K562 (cell line): ENCODE results near the gene MOXD1. TPM values are rescaled to one million over a fixed set of nuclear protein-coding genes. Genes with fewer than 3 reads are reported as not detected.

ENCODE experiments used
- ATAC-seq: fragments of 200-7000 bp; cut with Tn5 transposase; 3 replicates; pipeline ENCODE4 v1.9.1; 2020; ENCODE audit warnings: moderate library complexity
- BruUV-seq: library from RNA; stranded (reverse); fragments of 400-500 nt; replicated peaks from 2 replicates; lab custom pipeline; 2021; lab: Mats Ljungman, UMichigan
- CTCF ChIA-PET: fragments of 300-600 bp; formaldehyde crosslinking; extraction: SDS; loops from one replicate; lab custom pipeline; 2021; ENCODE audit warnings: low intra/inter-chr PET ratio; lab: Yijun Ruan, JAX
- POLR2A ChIA-PET: fragments of 300-600, 350-650 bp; sonication (Branson Sonifier 250); formaldehyde crosslinking; extraction: SDS; loops from one replicate; lab custom pipeline; 2021; ENCODE audit warnings: antibody characterized with exemption, inconsistent platforms; lab: Yijun Ruan, JAX
- DNase-seq, 4 experiments: peaks; one replicate each; pipeline versions ENCODE4 v3.0.0 to v3.0.0-alpha.2; 2011 to 2018; ENCODE audit warnings: low spot score in 3 of 4, mixed read lengths in 3 of 4; ENCODE audit errors: extremely low read depth in 1 of 4
- FAIRE-seq: peaks from 2 replicates; lab custom pipeline; 2011; peaks lifted over from hg19 to GRCh38; lab: Jason Lieb, UNC
- H2AFZ ChIP-seq: 2 replicates; pipeline ENCODE4 v1.6.0; 2011; ENCODE audit warnings: low read depth, low read length, control low read depth, inconsistent platforms
- H3K27ac ChIP-seq: fragments of 200-600 bp; 3 replicates; pipeline ENCODE4 v1.8.0; 2011; ENCODE audit warnings: low read depth, mild to moderate bottlenecking, control low read depth, inconsistent platforms, low read length, moderate library complexity, mixed read lengths; ENCODE audit errors: extremely low read depth
- H3K27me3 ChIP-seq, 2 experiments: fragments of 300-600 bp in 1 of 2; 2 replicates in 1 of 2; 3 replicates in 1 of 2; pipeline versions ENCODE4 v1.6.0 to v1.8.0; 2011; ENCODE audit warnings: inconsistent platforms in 2 of 2, low read length in 2 of 2, mild to moderate bottlenecking in 1 of 2, mixed read lengths in 1 of 2, moderate library complexity in 1 of 2; ENCODE audit not compliant: control insufficient read depth in 2 of 2, insufficient read depth in 2 of 2
- H3K36me3 ChIP-seq: fragments of 300-600 bp; 3 replicates; pipeline ENCODE4 v1.8.0; 2011; ENCODE audit warnings: mild to moderate bottlenecking, low read length, inconsistent platforms; ENCODE audit not compliant: control insufficient read depth, insufficient read depth
- H3K4me1 ChIP-seq, 2 experiments: fragments of 200-600 bp in 1 of 2; replicated peaks in 1 of 2; 2 replicates in 1 of 2; 3 replicates in 1 of 2; pipeline versions ENCODE4 v1.5.1 to v1.8.0; 2011; ENCODE audit warnings: inconsistent platforms in 2 of 2, low read length in 2 of 2, mild to moderate bottlenecking in 1 of 2, mixed read lengths in 1 of 2, moderate library complexity in 1 of 2; ENCODE audit not compliant: control insufficient read depth in 2 of 2, insufficient read depth in 2 of 2
- H3K4me2 ChIP-seq: 2 replicates; pipeline ENCODE4 v1.6.1; 2011; ENCODE audit warnings: low read length, control low read depth, inconsistent platforms, mixed read lengths; ENCODE audit not compliant: insufficient read depth
- H3K4me3 ChIP-seq: fragments of 200-600 bp; sonication (generic), shearing (Covaris generic); 2 replicates; pipeline ENCODE4 v1.5.1; 2016; ENCODE audit warnings: control low read depth, inconsistent platforms
- H3K79me2 ChIP-seq: fragments of 200-600 bp; 3 replicates; pipeline ENCODE4 v1.8.0; 2011; ENCODE audit warnings: low read length, inconsistent platforms; ENCODE audit not compliant: control insufficient read depth, insufficient read depth
- H3K9ac ChIP-seq, 2 experiments: 2 replicates each; pipeline versions ENCODE4 v1.6.0 to v1.6.1; 2011; ENCODE audit warnings: low read depth in 2 of 2, low read length in 2 of 2, control low read depth in 1 of 2, inconsistent platforms in 1 of 2, mild to moderate bottlenecking in 1 of 2, mixed read lengths in 1 of 2; ENCODE audit not compliant: insufficient read depth in 1 of 2
- H3K9me1 ChIP-seq: one replicate; pipeline ENCODE4 v1.6.0; 2011; ENCODE audit warnings: inconsistent platforms, mild to moderate bottlenecking, low read length, moderate library complexity; ENCODE audit not compliant: control insufficient read depth, insufficient read depth
- H3K9me3 ChIP-seq: replicated peaks from 2 replicates; pipeline ENCODE4 v1.5.1; 2011; ENCODE audit warnings: low read depth, low read length, inconsistent platforms; ENCODE audit not compliant: control insufficient read depth, insufficient read depth
- H4K20me1 ChIP-seq: replicated peaks from 2 replicates; pipeline ENCODE4 v1.6.1; 2011; ENCODE audit warnings: low read length, inconsistent platforms, mixed read lengths; ENCODE audit not compliant: control insufficient read depth, insufficient read depth
- ADNP ChIP-seq: fragments of 200-800 bp; sonication (Bioruptor generic); IDR thresholded peaks from 2 replicates; pipeline ENCODE4 v1.6.1; 2016; ENCODE audit warnings: missing genetic modification characterization, missing compliant biosample characterization
- ASH1L ChIP-seq: fragments of 450-650 bp; IDR thresholded peaks from 2 replicates; pipeline ENCODE4 v1.6.1; 2018; ENCODE audit warnings: borderline replicate concordance, mild to moderate bottlenecking, low read depth; ENCODE audit not compliant: partially characterized antibody
- BCOR ChIP-seq: fragments of 450-650 bp; IDR thresholded peaks from 2 replicates; pipeline ENCODE4 v1.6.1; 2016
- EHMT2 ChIP-seq: fragments of 450-650 bp; IDR thresholded peaks from 2 replicates; pipeline ENCODE4 v1.6.1; 2018; ENCODE audit warnings: antibody characterized with exemption
- IRF1 ChIP-seq: sonication (generic); formaldehyde crosslinking; IDR thresholded peaks from 2 replicates; pipeline ENCODE4 v1.8.0; 2022; ENCODE audit warnings: missing genetic modification reagents, mild to moderate bottlenecking, borderline replicate concordance
- KLF16 ChIP-seq: IDR thresholded peaks from 2 replicates; pipeline ENCODE4 v1.6.1; 2016; ENCODE audit warnings: antibody characterized with exemption
- MAZ ChIP-seq, 2 experiments: fragments of 450-650 bp in 1 of 2; sonication (generic) in 1 of 2; formaldehyde crosslinking; IDR thresholded peaks in 1 of 2; conservative IDR thresholded peaks in 1 of 2; 2 replicates each; pipeline versions ENCODE4 v1.4.0 to v1.5.0; 2020; ENCODE audit warnings: mild to moderate bottlenecking in 1 of 2, missing genetic modification reagents in 1 of 2
- NKRF ChIP-seq: fragments of 450-650 bp; IDR thresholded peaks from 2 replicates; pipeline ENCODE4 v1.6.1; 2016; ENCODE audit warnings: borderline replicate concordance
- POLR3G ChIP-seq: IDR thresholded peaks from 2 replicates; pipeline ENCODE4 v1.6.1; 2011; ENCODE audit not compliant: insufficient read length, insufficient replicate concordance; ENCODE audit errors: extremely low read depth
- U2AF1 ChIP-seq: fragments of 200-400 bp; formaldehyde crosslinking; optimal IDR thresholded peaks from 2 replicates; pipeline ENCODE3; 2017; ENCODE audit warnings: mild to moderate bottlenecking, low read depth, low read length, moderate library complexity
- WHSC1 ChIP-seq: IDR thresholded peaks from one replicate; pipeline ENCODE4 v1.6.1; 2012; ENCODE audit warnings: low read length, control low read depth, inconsistent platforms
- ZNF449 ChIP-seq: fragments of 250-450 bp; sonication (Bioruptor Pico); IDR thresholded peaks from 2 replicates; pipeline ENCODE4 v1.8.0; 2022; ENCODE audit warnings: moderate library complexity, mild to moderate bottlenecking, inconsistent platforms
- WGBS: fragments of 100-300 bp; shearing (Covaris generic); methylation state at CpG from one replicate; pipeline ENCODE4 v1.1.6; 2016; ENCODE audit warnings: low coverage, mixed read lengths; ENCODE audit not compliant: insufficient coverage; ENCODE audit errors: missing lambda C conversion rate; 5-methylcytosine and 5-hydroxymethylcytosine counted together
- in situ Hi-C: fragments of 300-500 bp; cut with MboI; formaldehyde crosslinking; loops from 4 replicates; pipeline ENCODE4 v1.15.0; 2018; ENCODE audit warnings: inconsistent platforms, mixed read lengths
- intact Hi-C: fragments of 100-400 bp; cut with micrococcal nuclease; formaldehyde crosslinking; loops from 2 replicates; pipeline ENCODE4 v1.14.2; 2022
- polyA plus RNA-seq, 8 experiments: library from polyadenylated mRNA; depleted of rRNA in 4 of 8; stranded (reverse) in 5 of 8; unstranded in 3 of 8; fragments of >200 nt; fragmentation: Nextera tagmentation in 2 of 8; fragmentation: Illumina TruSeq in 1 of 8; extraction: Ambion mirVana in 2 of 8; extraction: Trizol in 1 of 8; gene quantifications; 2 replicates each; pipeline versions ENCODE4 v1.2.1 to v1.2.3, GENCODE V29; 2011 to 2014; ENCODE audit warnings: inconsistent platforms in 1 of 8, missing spikeins in 1 of 8
- total RNA-seq, 7 experiments: library from RNA; depleted of rRNA in 6 of 7; stranded (reverse); fragments of >200 nt in 6 of 7; fragmentation: Illumina TruSeq in 2 of 7; extraction: Trizol in 2 of 7; gene quantifications; 2 replicates each; pipeline versions ENCODE4 v1.2.1 to v1.2.3, GENCODE V29; 2011 to 2021; ENCODE audit warnings: low replicate concordance in 1 of 7
- TF ChIP-seq, protein P1 (sequence below): fragments of 450-650 bp; formaldehyde crosslinking; IDR thresholded peaks from 2 replicates; pipeline ENCODE4 v1.4.0; 2020; ENCODE audit warnings: mild to moderate bottlenecking, mixed read lengths

Gene MOXD1
- total and polyA plus RNA-seq, 9 of the 15 experiments (the other 6 are each of a cell fraction or from before 2014, with no cell fraction given): not detected

GRCh38 chr6:132253211-132253610 lies 148.1 kb downstream of the MOXD1 start:
- H3K9me3 ChIP-seq: no peaks in the 10 kb centered on the region
- WGBS: 0% methylated on average over 2 of the region's 2 CpGs
- H3K4me1 ChIP-seq: no peaks in the 10 kb centered on the region
- H3K79me2 ChIP-seq: no peaks in the 10 kb centered on the region
- in situ Hi-C loops: no loop called here
- CTCF ChIA-PET: no interaction called here
- no peak overlapping the region for H2AFZ ChIP-seq
- no peak overlapping the region for H3K4me2 ChIP-seq
- ATAC-seq: no peak
- no TSS peak for BruUV-seq
- POLR2A ChIA-PET: no interaction called here
- H3K9ac ChIP-seq: no peak overlapping the region
- H3K9me1 ChIP-seq: no peaks in the 10 kb centered on the region
- intact Hi-C loops: no loop called here
- no peaks in the 10 kb centered on the region for H3K36me3 ChIP-seq
- TF ChIP-seq BCOR (no peak), WHSC1 (no peak), ADNP (tag) (no peak), IRF1 (CRISPR knock-in tag) (no peak), KLF16 (no peak), POLR3G (no peak), MAZ (CRISPR knock-in tag; conservative IDR thresholded peaks at IDR 0.05 in 1 of 2, IDR thresholded peaks at IDR 0.05 in 1 of 2) (no peak), ZNF449 (CRISPR knock-in tag) (no peak), U2AF1 (no peak), EHMT2 (no peak), NKRF (no peak), ASH1L (no peak)
- TF ChIP-seq, protein P1, sequence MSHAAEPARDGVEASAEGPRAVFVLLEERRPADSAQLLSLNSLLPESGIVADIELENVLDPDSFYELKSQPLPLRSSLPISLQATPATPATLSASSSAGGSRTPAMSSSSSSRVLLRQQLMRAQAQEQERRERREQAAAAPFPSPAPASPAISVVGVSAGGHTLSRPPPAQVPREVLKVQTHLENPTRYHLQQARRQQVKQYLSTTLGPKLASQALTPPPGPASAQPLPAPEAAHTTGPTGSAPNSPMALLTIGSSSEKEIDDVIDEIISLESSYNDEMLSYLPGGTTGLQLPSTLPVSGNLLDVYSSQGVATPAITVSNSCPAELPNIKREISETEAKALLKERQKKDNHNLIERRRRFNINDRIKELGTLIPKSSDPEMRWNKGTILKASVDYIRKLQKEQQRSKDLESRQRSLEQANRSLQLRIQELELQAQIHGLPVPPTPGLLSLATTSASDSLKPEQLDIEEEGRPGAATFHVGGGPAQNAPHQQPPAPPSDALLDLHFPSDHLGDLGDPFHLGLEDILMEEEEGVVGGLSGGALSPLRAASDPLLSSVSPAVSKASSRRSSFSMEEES (CRISPR knock-in tag): no peak
- TF ChIP-seq, all 486 proteins: peak for 0
- DNase-seq (no peak), FAIRE-seq (no peak)
- no peak overlapping the region for H3K27ac ChIP-seq
- H3K4me3 ChIP-seq: no peak overlapping the region
- no peaks in the 10 kb centered on the region for H3K27me3 ChIP-seq
- H4K20me1 ChIP-seq: no peaks in the 10 kb centered on the region
